ENCODE data around the gene MAP3K8.

GRCh38 chr10:30398788-30399187 lies 35.2 kb upstream of the MAP3K8 start:
- TF ChIP-seq, protein P1, sequence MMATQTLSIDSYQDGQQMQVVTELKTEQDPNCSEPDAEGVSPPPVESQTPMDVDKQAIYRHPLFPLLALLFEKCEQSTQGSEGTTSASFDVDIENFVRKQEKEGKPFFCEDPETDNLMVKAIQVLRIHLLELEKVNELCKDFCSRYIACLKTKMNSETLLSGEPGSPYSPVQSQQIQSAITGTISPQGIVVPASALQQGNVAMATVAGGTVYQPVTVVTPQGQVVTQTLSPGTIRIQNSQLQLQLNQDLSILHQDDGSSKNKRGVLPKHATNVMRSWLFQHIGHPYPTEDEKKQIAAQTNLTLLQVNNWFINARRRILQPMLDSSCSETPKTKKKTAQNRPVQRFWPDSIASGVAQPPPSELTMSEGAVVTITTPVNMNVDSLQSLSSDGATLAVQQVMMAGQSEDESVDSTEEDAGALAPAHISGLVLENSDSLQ (IDR thresholded peaks at IDR 0.05), result no peak
- TF ChIP-seq, protein P2, sequence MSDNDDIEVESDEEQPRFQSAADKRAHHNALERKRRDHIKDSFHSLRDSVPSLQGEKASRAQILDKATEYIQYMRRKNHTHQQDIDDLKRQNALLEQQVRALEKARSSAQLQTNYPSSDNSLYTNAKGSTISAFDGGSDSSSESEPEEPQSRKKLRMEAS (IDR thresholded peaks at IDR 0.05; ENCODE audit: low read depth, low read length), result no peak
- TF ChIP-seq TBL1XR1 (IDR thresholded peaks at IDR 0.05; ENCODE audit: low read depth, low read length), result no peak
- no peak for TF ChIP-seq SIN3A (IDR thresholded peaks at IDR 0.05; ENCODE audit: low read depth, low read length)
- no peak for TF ChIP-seq CHD1 (IDR thresholded peaks at IDR 0.05; ENCODE audit: low read depth, low read length)
- TF ChIP-seq, protein P3, sequence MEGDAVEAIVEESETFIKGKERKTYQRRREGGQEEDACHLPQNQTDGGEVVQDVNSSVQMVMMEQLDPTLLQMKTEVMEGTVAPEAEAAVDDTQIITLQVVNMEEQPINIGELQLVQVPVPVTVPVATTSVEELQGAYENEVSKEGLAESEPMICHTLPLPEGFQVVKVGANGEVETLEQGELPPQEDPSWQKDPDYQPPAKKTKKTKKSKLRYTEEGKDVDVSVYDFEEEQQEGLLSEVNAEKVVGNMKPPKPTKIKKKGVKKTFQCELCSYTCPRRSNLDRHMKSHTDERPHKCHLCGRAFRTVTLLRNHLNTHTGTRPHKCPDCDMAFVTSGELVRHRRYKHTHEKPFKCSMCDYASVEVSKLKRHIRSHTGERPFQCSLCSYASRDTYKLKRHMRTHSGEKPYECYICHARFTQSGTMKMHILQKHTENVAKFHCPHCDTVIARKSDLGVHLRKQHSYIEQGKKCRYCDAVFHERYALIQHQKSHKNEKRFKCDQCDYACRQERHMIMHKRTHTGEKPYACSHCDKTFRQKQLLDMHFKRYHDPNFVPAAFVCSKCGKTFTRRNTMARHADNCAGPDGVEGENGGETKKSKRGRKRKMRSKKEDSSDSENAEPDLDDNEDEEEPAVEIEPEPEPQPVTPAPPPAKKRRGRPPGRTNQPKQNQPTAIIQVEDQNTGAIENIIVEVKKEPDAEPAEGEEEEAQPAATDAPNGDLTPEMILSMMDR (IDR thresholded peaks at IDR 0.05 in 2 of 3, conservative IDR thresholded peaks at IDR 0.05 in 1 of 3; ENCODE audit: control insufficient read depth in 2 of 3, extremely low read depth in 1 of 3, insufficient read depth in 1 of 3, low read depth in 3 of 3, low read length in 3 of 3), result no peak
- TF ChIP-seq POLR2A (IDR thresholded peaks at IDR 0.05; ENCODE audit: low read depth, low read length), result no peak
- no peak for TF ChIP-seq ZNF207 (IDR thresholded peaks at IDR 0.05; ENCODE audit: borderline replicate concordance)
- TF ChIP-seq EZH2 (IDR thresholded peaks at IDR 0.05; ENCODE audit: borderline replicate concordance, control insufficient read depth, low read depth, low read length), result no peak
- no peak for TF ChIP-seq EED (IDR thresholded peaks at IDR 0.05; ENCODE audit: low read depth)
- no peak for TF ChIP-seq EP300 (IDR thresholded peaks at IDR 0.05; ENCODE audit: borderline replicate concordance in 1 of 2, control insufficient read depth in 1 of 2, low read depth in 2 of 2, low read length in 2 of 2)
- TF ChIP-seq CREB1 (IDR thresholded peaks at IDR 0.05; ENCODE audit: low read depth), result no peak
- TF ChIP-seq POLR2AphosphoS5 (IDR thresholded peaks at IDR 0.05; ENCODE audit: low read length), result no peak
- no peak for TF ChIP-seq FOXM1 (IDR thresholded peaks at IDR 0.05; ENCODE audit: low read depth, low read length)
